ENCODE results near the gene ACOT6.

Gene ACOT6

GRCh38 chr14:73666583-73666982, 54.3 kb downstream of the ACOT6 start:
- H3K27ac ChIP-seq: no peak overlapping the region
- TF ChIP-seq ZFX (IDR thresholded peaks at IDR 0.05; ENCODE audit: borderline replicate concordance) (no peak), CTCF (IDR thresholded peaks at IDR 0.05) (no peak)

DNA sequence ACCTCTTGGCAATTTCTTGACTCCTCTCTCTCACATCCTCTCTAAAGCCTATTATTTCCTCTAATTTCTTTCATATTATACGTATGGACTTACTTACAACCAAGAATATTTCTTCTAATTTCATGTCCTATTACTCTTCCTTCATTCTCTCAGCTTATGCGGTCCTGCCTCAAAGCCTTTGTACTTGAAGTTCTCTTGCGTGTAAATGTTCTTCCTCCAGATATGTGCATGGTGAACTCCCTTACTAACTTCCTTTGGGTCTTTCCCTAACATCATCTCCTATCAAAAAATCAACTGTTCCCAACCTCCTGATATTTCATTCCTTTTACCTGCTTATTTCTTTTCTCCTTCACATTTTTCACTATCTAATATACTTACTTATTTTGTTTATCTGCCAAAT, 55.5 kb downstream of the ACOT6 start:
- H3K27ac ChIP-seq: no peak overlapping the region
- TF ChIP-seq ZFX (IDR thresholded peaks at IDR 0.05; ENCODE audit: borderline replicate concordance): no peak
- no peak for TF ChIP-seq CTCF (IDR thresholded peaks at IDR 0.05)

All from 22Rv1 (cell line).